HEK293T (cell line): ENCODE measurements around the gene MAGI2.

Experiments
- BHLHE40 ChIP-seq: fragments of 450-650 bp; IDR thresholded peaks from 2 replicates; pipeline ENCODE4 v1.6.1; 2016; ENCODE audit warnings: mild to moderate bottlenecking, moderate library complexity, borderline replicate concordance
- FOXK2 ChIP-seq: fragments of 450-650 bp; IDR thresholded peaks from 2 replicates; pipeline ENCODE4 v1.6.1; 2016; ENCODE audit warnings: mild to moderate bottlenecking
- FOXM1 ChIP-seq: fragments of 450-650 bp; IDR thresholded peaks from 2 replicates; pipeline ENCODE4 v1.6.1; 2017; ENCODE audit warnings: mild to moderate bottlenecking, borderline replicate concordance
- NFRKB ChIP-seq: fragments of 450-650 bp; IDR thresholded peaks from 2 replicates; pipeline ENCODE4 v1.6.1; 2016; ENCODE audit warnings: mild to moderate bottlenecking, moderate library complexity
- SUZ12 ChIP-seq: fragments of 450-650 bp; IDR thresholded peaks from 2 replicates; pipeline ENCODE4 v1.6.1; 2016; ENCODE audit warnings: mild to moderate bottlenecking

- TF ChIP-seq NFRKB (no peak), FOXM1 (no peak), FOXK2 (no peak), SUZ12 (no peak), BHLHE40 (no peak)
Observed at GRCh38 chr7:78173666-78174065, 1279.8 kb downstream of the MAGI2 start.
